ENCODE results near the gene TSHZ1.

The TSHZ1 gene

GRCh38 chr18:75269696-75270095, 59.1 kb downstream of the TSHZ1 start (continued):
- TF ChIP-seq ZBTB11 (tag by site-specific recombination; conservative IDR thresholded peaks at IDR 0.05; ENCODE audit: low read depth) (no peak), ZNF626 (tag by site-specific recombination; IDR thresholded peaks at IDR 0.05) (no peak), ZNF148 (tag by site-specific recombination; IDR thresholded peaks at IDR 0.05; ENCODE audit: borderline replicate concordance) (no peak), BCL11A (tag by site-specific recombination; IDR thresholded peaks at IDR 0.05; ENCODE audit: low read depth) (no peak), ZNF239 (tag by site-specific recombination; IDR thresholded peaks at IDR 0.05) (no peak), SP2 (tag by site-specific recombination; IDR thresholded peaks at IDR 0.05) (no peak), REST (tag by site-specific recombination; IDR thresholded peaks at IDR 0.05) (no peak), ZBTB6 (tag by site-specific recombination; IDR thresholded peaks at IDR 0.05) (no peak), ZNF660 (tag by site-specific recombination; IDR thresholded peaks at IDR 0.05) (no peak), MEIS1 (CRISPR knock-in tag; IDR thresholded peaks at IDR 0.05; ENCODE audit: borderline replicate concordance) (no peak), HOXC10 (CRISPR knock-in tag; IDR thresholded peaks at IDR 0.05) (no peak)

GRCh38 chr18:75271952-75272351, 61.4 kb downstream of the TSHZ1 start:
- H3K27ac ChIP-seq (ENCODE audit: extremely low read depth, low read depth, low read length) = no peak overlapping the region
- CTCF ChIA-PET = no interaction called here
- no peak for TF ChIP-seq KLF10 (tag by site-specific recombination; IDR thresholded peaks at IDR 0.05)
- no peak for TF ChIP-seq SP2 (tag by site-specific recombination; IDR thresholded peaks at IDR 0.05)
- no peak for TF ChIP-seq GLI4 (tag by site-specific recombination; IDR thresholded peaks at IDR 0.05)
- no peak for TF ChIP-seq GLIS1 (tag by site-specific recombination; IDR thresholded peaks at IDR 0.05)
- TF ChIP-seq ZNF202 (tag by site-specific recombination; IDR thresholded peaks at IDR 0.05; ENCODE audit: borderline replicate concordance) = no peak
- no peak for TF ChIP-seq ZNF621 (tag by site-specific recombination; IDR thresholded peaks at IDR 0.05)
- TF ChIP-seq ZNF18 (tag by site-specific recombination; IDR thresholded peaks at IDR 0.05) = no peak
- no peak for TF ChIP-seq SALL2 (tag by site-specific recombination; IDR thresholded peaks at IDR 0.05; ENCODE audit: borderline replicate concordance)
- no peak for TF ChIP-seq ZNF157 (tag by site-specific recombination; IDR thresholded peaks at IDR 0.05)
- no peak for TF ChIP-seq ZNF354C (tag by site-specific recombination; IDR thresholded peaks at IDR 0.05; ENCODE audit: borderline replicate concordance, low read depth)
- no peak for TF ChIP-seq ZBTB20 (tag by site-specific recombination; IDR thresholded peaks at IDR 0.05)
- no peak for TF ChIP-seq HOXD13 (CRISPR knock-in tag; IDR thresholded peaks at IDR 0.05; ENCODE audit: borderline replicate concordance)
- no peak for TF ChIP-seq KLF1 (tag by site-specific recombination; IDR thresholded peaks at IDR 0.05)
- no peak for TF ChIP-seq ZBTB48 (tag by site-specific recombination; IDR thresholded peaks at IDR 0.05)
- POLR2A ChIA-PET = no interaction called here
- H3K4me3 ChIP-seq (ENCODE audit: low read depth, low read length) = no peak overlapping the region
- H3K9me3 ChIP-seq (ENCODE audit: control insufficient read depth, insufficient read depth, low read depth, low read length) = no peaks in the 10 kb centered on the region
- H3K36me3 ChIP-seq (ENCODE audit: control insufficient read depth in 2 of 2, insufficient read depth in 1 of 2, low read length in 2 of 2) = no peaks in the 10 kb centered on the region
- peaks cover 6% of the 10 kb centered on the region; the same call in 1 of the 2 replicates for H3K4me1 ChIP-seq (ENCODE audit: control insufficient read depth, insufficient read depth, low read length)

Data from HEK293 (cell line).